ENCODE data around the gene SAMD1.

- TF ChIP-seq POLR2AphosphoS5 (IDR thresholded peaks at IDR 0.05; ENCODE audit: low read depth, low read length) (no peak), POLR2A (IDR thresholded peaks at IDR 0.05; ENCODE audit: low read depth, low read length) (no peak), SPI1 (IDR thresholded peaks at IDR 0.05; ENCODE audit: low read depth, low read length) (no peak), PAX5 (IDR thresholded peaks at IDR 0.05; ENCODE audit: insufficient read depth, low read length, severe bottlenecking) (no peak), TAF1 (IDR thresholded peaks at IDR 0.05; ENCODE audit: low read depth, low read length) (no peak)
These were observed 32.4 kb upstream of the SAMD1 start for GRCh38 chr19:14122924-14123323.

Data from GM12891 (cell line).